T-helper 1 cell treated with Interleukin-12 subunit alpha and Interleukin-12 subunit beta and Interleukin-4 antibody, amounts not matched to agents 30 μg/mL and 1 μg/mL, for 36 hours (primary cell): Measurements from ENCODE around the gene JAM2.
"Not testable (repeated sequence)": the region's sequence is repeated elsewhere in the genome, so short reads cannot be mapped to it uniquely, and the experiment has no call there.

Source experiments
- H3K27ac Mint-ChIP-seq: one replicate; pipeline ENCODE4 v1.8.0; 2021; ENCODE audit warnings: mild to moderate bottlenecking, mixed read lengths
- H3K27me3 Mint-ChIP-seq: one replicate; pipeline ENCODE4 v1.8.0; 2021; ENCODE audit warnings: low read depth, mixed read lengths
- H3K36me3 Mint-ChIP-seq: one replicate; pipeline ENCODE4 v1.8.0; 2021; ENCODE audit warnings: low read depth, mixed read lengths
- H3K4me1 Mint-ChIP-seq: one replicate; pipeline ENCODE4 v1.8.0; 2021; ENCODE audit warnings: low read depth, mixed read lengths
- H3K4me3 Mint-ChIP-seq: one replicate; pipeline ENCODE4 v1.8.0; 2021; ENCODE audit warnings: mild to moderate bottlenecking, moderate library complexity, mixed read lengths
- H3K9me3 Mint-ChIP-seq: one replicate; pipeline ENCODE4 v1.8.0; 2021; ENCODE audit warnings: mixed read lengths

The JAM2 gene, protein sequence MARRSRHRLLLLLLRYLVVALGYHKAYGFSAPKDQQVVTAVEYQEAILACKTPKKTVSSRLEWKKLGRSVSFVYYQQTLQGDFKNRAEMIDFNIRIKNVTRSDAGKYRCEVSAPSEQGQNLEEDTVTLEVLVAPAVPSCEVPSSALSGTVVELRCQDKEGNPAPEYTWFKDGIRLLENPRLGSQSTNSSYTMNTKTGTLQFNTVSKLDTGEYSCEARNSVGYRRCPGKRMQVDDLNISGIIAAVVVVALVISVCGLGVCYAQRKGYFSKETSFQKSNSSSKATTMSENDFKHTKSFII

DNA sequence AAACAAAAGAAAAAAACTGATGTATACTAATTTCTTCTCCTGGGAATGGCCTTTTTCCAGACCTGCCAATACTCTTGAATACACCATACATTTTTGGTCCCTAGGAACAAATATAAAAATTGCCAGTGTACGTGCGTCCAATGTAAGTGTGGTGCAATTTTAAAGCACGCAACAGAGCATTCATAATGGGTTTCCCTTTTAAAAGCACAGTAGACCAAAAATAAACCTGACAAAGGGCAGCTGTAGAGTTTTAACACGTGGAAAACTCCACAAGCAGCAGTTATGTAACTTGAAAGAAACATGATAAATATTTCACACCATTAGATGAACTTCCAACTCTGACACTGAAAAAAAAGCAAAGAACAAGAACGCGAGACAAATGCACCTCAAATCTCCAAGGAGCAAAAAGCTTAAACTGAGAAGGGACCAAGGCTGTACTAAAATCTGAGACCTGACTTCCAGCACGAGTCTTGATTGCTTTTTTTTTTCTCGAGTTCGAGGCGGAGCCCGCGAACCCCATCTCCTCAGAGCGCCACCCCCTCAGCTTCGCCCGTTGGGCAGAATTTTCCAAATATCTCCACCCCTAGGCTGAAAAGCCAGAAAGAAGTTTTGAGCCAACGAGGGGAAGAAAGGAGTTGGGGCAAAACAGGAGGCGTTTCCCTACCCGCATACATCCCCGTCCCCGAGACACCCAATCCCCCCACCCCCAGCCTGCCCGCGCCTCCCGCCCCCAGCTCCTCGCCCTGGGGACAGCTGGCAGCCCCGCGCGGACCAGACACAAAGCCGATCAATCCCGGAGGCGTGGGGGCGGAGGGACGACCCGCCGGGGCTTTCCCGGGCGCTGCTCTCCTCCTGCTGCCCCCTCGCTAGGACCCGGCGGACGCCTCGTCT is at the start of gene JAM2:
JAM2 (plus strand) TSS at position 599 of the 891 bp plus-strand sequence. CDS start 564 bp downstream, outside the sequence.
- Mint-ChIP-seq H3K27ac (no peak within 1 kb of the TSS), H3K4me1 (peaks cover 22% of the 10 kb centered on the region), H3K36me3 (no peaks in the 10 kb centered on the region), H3K4me3 (peak within 1 kb of the TSS; percentile 73), H3K27me3 (peaks cover 11% of the 10 kb centered on the region), H3K9me3 (no peaks in the 10 kb centered on the region)

DNA sequence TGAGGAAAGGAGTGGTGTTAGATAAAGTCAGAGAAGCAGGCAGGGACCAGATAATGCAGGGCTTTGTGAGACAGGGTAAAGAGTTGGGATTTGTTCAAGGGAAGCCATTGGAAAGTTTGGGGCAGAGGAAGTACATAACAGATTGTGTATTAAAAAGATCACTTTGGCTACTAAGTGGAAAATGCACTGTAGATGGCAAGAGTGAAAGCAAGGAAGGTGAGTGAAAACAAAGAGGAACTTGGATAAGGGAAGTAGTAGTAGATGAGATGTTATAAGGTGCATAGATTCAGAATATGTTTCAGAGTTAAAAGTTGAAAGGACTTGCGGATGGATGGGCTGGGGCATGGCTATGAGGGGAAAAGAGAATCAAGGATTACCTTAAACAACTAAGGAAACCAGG is 49.2 kb upstream of the JAM2 start:
- Mint-ChIP-seq H3K36me3 (peaks cover 61% of the 10 kb centered on the region), H3K4me3 (no peak overlapping the region), H3K27ac (no peak overlapping the region), H3K27me3 (no peaks in the 10 kb centered on the region), H3K9me3 (no peaks in the 10 kb centered on the region), H3K4me1 (peaks cover 13% of the 10 kb centered on the region)

DNA sequence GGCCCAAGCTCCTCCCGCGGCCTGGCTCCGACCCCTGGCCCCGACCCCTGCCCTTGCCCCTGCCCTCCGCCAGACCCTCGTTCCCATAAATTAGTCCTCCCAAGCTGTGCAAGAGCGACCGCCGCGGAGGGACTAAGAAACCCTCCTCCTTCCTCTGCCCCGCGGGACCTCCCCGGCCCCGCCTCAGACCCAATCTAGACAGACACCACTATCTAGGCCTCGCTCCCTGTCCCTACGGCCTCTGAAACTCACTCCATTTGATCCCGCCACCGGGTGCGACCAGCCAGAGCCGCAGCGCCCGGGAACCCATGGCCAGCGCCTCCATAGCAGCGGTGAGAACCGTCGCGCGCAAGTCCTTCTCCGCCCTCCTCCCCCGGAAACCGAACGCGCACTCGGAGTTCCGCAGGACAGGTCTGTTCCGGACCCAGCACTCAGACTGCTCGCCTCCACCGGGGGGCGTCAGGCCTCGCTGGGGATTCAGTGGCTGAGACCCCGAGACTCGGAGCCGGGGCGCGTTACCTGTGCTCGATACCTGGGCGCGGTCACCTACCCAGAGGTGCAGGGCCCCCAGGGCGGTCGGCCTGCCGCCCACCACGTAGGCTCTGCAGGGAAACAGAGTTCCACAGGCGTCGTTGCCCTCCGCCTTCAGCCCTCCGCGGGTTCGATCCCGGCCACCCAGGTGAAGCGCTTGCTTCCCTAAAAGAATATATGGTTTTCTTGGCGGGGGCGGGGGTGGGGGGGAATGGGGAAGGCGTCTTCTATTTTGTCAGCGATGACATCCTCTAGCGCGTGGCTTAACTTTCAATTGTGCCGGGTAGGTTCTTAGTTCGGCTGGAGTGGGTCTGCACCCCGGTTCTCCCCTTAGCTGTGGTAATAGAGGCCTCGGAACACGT is 31.7 kb upstream of the JAM2 start, which contains the start of gene MRPL39:
MRPL39 (minus strand) TSS at position 331 of the 893 bp plus-strand sequence; CDS start at position 325, 6 bp downstream.
- H3K36me3 Mint-ChIP-seq, result peaks cover 18% of the 10 kb centered on the region
- peaks cover 3% of the 10 kb centered on the region for H3K27me3 Mint-ChIP-seq
- peak within 1 kb of the TSS; percentile 98 for H3K27ac Mint-ChIP-seq
- no peaks in the 10 kb centered on the region for H3K9me3 Mint-ChIP-seq
- peak within 1 kb of the TSS; percentile 100 for H3K4me3 Mint-ChIP-seq
- peaks cover 25% of the 10 kb centered on the region for H3K4me1 Mint-ChIP-seq

DNA sequence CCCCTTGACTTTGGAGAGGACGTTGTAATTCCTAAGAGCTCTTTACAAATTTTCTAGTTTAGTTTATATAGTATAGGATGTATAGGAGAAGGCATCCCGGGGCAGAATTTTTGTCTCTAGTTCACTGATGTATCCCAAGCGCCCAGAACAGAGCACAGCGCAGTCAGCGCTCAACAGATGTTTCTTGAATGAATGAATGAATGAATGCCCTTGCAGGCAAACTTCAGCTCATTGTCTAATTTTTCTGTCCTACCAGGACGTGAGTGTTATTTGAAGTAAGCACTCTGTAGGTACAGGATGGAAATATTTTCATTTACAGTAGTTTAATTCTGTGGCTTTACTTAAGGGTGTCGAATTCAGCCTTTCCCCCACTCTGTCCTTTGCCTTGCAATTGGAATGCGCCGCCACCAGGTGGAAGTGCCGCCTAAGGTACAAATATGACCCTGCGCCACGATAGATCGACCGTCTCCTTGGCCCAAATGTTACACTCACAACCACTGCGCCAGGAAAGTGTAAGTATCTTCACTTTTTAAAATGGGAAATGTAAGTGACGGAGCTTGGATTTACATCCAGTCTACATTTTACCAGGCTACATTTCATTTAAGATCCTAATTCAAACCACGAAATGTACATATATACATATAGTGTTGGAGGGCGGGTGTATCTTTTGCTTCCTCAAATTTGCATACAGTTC is 30.9 kb upstream of the JAM2 start:
- peak overlapping the region; percentile 98 for H3K27ac Mint-ChIP-seq
- peaks cover 25% of the 10 kb centered on the region for H3K4me1 Mint-ChIP-seq
- peak overlapping the region; percentile 100 for H3K4me3 Mint-ChIP-seq
- peaks cover 13% of the 10 kb centered on the region for H3K36me3 Mint-ChIP-seq
- H3K9me3 Mint-ChIP-seq, result no peaks in the 10 kb centered on the region
- peaks cover 3% of the 10 kb centered on the region for H3K27me3 Mint-ChIP-seq

DNA sequence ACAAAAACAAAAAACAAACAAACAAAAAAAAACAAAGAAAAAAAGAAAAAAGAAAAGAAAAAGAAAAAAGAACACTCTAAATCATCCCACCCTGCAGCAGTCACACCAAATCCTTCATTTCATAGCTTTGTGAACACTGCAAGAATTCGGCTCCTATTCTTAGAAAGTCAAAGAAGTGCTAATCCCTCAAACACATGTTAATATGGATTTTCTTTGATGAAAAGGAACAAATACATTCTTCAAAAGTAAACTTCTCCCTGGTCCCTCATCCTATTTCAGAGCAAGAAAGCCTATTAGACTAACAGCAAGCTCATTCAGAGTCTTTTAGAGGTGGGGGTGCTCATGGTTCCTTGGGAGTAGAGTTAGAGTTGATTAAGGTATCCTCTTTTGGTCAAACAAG is 24.6 kb upstream of the JAM2 start:
- Mint-ChIP-seq H3K4me3 (no peak overlapping the region), H3K36me3 (no peaks in the 10 kb centered on the region), H3K27me3 (peaks cover 17% of the 10 kb centered on the region), H3K9me3 (no peaks in the 10 kb centered on the region), H3K4me1 (no peaks in the 10 kb centered on the region), H3K27ac (no peak overlapping the region)

DNA sequence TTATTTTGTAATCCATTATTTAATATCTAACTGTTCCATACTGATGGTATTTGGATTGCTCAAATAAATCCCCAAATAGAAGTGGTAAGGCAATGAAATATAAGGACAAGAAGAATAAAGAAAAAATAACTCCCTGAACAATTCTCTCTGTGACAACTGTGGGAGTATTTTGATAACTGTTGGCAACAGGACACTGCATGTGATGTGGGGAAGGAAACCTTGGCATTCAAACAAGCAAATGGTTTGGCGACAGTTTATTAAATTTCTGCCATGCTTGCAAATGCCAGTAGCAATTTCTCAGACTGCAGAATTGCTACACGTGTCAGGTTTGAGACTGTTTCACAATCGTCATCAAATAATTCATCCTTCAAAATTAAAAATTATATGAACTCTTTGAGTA is 23.2 kb upstream of the JAM2 start:
- peaks cover 17% of the 10 kb centered on the region for H3K27me3 Mint-ChIP-seq
- H3K36me3 Mint-ChIP-seq, result no peaks in the 10 kb centered on the region
- no peak overlapping the region for H3K4me3 Mint-ChIP-seq
- H3K4me1 Mint-ChIP-seq, result no peaks in the 10 kb centered on the region
- H3K9me3 Mint-ChIP-seq, result no peaks in the 10 kb centered on the region
- H3K27ac Mint-ChIP-seq, result no peak overlapping the region

DNA sequence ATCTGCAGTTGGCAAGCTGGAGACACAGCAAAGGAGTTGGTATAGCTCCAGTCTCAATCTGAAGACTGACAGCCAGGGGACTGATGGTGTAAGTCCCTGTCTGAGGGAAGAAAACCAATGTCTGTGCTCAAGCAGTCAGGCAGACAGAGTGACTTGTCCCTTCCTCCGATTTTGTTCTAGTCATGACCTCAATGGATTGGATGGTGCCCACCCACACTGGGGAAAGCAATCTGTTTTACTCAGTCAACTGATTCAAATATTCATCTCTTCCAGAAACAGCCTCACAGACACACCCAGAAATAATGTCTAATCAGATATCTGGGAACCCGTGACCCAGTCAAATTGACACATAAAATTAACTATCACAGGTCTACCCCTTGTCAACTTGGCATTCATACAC is 19.9 kb upstream of the JAM2 start:
- no peaks in the 10 kb centered on the region for H3K4me1 Mint-ChIP-seq
- H3K27me3 Mint-ChIP-seq, result peaks cover 14% of the 10 kb centered on the region
- no peaks in the 10 kb centered on the region for H3K9me3 Mint-ChIP-seq
- no peak overlapping the region for H3K4me3 Mint-ChIP-seq
- H3K36me3 Mint-ChIP-seq, result no peaks in the 10 kb centered on the region
- no peak overlapping the region for H3K27ac Mint-ChIP-seq

DNA sequence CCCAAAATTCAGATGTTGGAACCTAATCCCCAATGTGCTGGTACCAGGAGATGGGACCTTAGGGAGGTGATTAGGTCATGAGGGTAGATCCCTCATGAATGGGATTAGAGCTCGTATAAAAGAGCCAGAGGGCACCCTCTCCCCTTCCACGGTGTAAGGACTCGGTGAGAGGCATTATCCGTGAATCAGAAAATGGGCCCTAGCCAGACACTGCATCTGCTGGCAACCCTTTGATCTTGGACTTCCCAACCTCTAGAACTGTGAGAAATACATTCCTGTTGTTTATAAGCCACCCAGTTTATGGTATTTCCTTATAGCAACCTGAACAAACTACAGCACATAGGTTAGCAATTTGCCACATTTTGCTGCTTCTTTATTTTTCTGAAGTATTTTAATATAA is 14.5 kb upstream of the JAM2 start:
- Mint-ChIP-seq H3K27me3 (no peaks in the 10 kb centered on the region), H3K36me3 (no peaks in the 10 kb centered on the region), H3K4me1 (no peaks in the 10 kb centered on the region), H3K4me3 (no peak overlapping the region), H3K27ac (no peak overlapping the region), H3K9me3 (no peaks in the 10 kb centered on the region)

DNA sequence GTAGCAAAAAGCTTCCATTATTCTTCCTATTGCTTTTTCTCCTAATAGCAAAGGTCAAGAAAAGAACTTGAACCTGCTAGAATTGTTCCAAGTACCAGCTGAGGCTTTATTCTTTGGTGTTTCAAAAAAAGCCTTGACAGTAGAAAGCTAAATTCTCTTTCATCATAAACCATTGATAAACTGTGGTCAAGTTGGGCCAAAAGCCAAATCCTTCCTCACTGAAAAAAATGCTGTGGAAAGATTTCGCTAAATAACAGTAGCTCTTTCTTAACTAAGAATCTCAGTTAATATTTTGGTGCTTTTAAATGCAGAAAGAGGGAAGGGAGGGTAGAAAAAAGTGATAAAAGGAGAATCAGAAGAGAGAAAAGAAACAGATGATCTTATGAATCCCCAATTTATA is 14.0 kb upstream of the JAM2 start:
- no peaks in the 10 kb centered on the region for H3K36me3 Mint-ChIP-seq
- no peaks in the 10 kb centered on the region for H3K9me3 Mint-ChIP-seq
- H3K4me1 Mint-ChIP-seq, result no peaks in the 10 kb centered on the region
- no peak overlapping the region for H3K27ac Mint-ChIP-seq
- no peak overlapping the region for H3K4me3 Mint-ChIP-seq
- H3K27me3 Mint-ChIP-seq, result no peaks in the 10 kb centered on the region

DNA sequence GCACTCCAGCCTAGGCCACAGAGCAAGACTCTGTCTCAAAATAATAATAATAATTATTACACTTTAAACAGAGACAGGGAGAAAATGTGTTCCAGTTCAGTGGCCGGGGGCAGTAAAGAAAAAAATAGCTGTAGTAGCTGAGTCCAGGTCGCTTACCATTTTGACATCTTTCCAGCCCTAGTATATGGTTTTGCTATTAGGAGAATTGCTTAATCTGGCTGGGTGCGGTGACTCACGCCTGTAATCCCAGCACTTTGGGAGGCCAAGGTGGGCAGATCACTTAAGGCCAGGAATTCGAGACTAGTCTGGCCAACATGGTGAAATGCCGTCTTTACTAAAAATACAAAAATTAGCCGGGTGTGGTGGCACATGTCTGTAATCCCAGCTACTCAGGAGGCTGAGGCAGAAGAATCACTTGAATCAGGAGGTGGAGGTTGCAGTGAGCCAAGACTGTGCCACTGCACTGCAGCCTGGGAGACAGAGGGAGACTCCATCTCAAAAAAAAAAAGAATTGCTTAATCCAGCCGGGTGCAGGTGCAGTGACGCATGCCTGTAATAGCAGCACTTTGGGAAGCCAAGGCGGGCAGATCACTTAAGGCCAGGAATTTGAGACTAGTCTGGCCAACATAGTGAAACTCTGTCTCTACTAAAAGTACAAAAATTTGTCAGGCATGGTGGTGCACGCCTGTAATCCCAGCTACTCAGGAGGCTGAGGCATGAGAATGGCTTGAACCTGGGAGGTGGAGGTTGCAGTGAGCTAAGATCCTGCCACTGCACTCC is 13.1 kb upstream of the JAM2 start:
- H3K4me1 Mint-ChIP-seq, H3K27ac Mint-ChIP-seq, H3K36me3 Mint-ChIP-seq, H3K4me3 Mint-ChIP-seq, H3K9me3 Mint-ChIP-seq, H3K27me3 Mint-ChIP-seq: not testable (repeated sequence)

DNA sequence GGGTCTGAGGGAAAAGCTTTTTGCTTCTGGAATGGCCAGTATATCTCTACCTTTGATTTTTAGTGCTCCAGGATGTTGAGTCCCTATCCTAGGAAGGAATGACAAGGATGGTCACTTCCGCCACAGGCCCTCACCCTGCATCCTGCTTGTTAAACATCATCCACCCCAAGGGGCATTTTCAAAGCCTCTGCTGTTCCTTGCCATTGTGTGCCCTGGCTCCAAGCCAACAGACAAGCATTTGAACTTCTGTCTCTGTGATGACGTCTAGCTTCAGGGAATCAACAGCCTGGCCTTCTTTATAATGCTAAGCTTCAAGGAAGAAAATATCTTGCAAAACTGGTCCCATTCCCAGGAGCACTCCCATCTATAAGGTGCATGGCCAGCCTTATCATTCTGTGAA is 12.3 kb upstream of the JAM2 start:
- H3K4me3 Mint-ChIP-seq, result no peak overlapping the region
- no peaks in the 10 kb centered on the region for H3K36me3 Mint-ChIP-seq
- no peak overlapping the region for H3K27ac Mint-ChIP-seq

DNA sequence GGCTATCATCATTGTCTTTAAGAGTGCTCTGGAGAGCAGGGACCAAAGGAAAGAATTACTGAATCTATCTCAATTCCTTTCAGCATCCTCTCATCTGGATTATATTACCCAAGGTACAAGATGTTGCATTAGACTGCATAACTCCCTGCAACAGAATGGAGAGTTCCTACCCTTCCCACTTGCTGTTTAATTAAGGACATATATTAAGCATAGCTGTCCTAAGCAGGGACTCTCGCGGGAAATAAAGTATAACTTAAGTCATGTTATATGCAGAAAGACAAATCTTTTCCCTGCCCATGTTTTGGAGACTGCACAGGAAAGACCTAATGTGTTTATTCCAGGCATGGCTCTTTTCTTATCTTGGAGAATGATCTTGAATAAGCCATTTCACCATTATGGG is 6.8 kb upstream of the JAM2 start:
- Mint-ChIP-seq H3K4me3 (no peak overlapping the region), H3K27ac (no peak overlapping the region), H3K36me3 (no peaks in the 10 kb centered on the region), H3K4me1 (peaks cover 5% of the 10 kb centered on the region), H3K9me3 (no peaks in the 10 kb centered on the region), H3K27me3 (no peaks in the 10 kb centered on the region)

More for the DNA sequence above, 12.3 kb upstream of the JAM2 start:
- no peaks in the 10 kb centered on the region for H3K9me3 Mint-ChIP-seq
- H3K27me3 Mint-ChIP-seq, result no peaks in the 10 kb centered on the region
- H3K4me1 Mint-ChIP-seq, result no peaks in the 10 kb centered on the region

DNA sequence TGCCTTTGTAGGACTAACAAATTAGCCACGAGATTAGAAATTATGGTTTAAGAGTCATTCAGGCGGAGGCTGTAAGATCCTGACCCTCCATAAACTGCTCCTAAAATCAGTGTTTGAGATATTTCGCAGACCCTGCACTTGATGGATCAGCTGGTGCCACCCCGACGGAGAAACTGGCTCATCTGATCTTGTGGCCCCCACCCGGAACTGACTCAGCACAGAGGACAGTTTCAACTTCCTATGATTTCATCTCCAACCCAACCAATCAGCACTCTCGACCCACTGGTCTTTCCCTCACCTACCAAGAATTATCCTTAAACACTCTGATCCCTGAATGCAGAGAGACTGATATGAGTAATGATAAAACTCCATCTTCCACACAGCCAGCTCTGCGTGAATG is 3.7 kb upstream of the JAM2 start:
- peaks cover 2% of the 10 kb centered on the region for H3K27me3 Mint-ChIP-seq
- H3K36me3 Mint-ChIP-seq, result no peaks in the 10 kb centered on the region
- H3K27ac Mint-ChIP-seq, result no peak overlapping the region
- H3K4me3 Mint-ChIP-seq, result no peak overlapping the region
- no peaks in the 10 kb centered on the region for H3K9me3 Mint-ChIP-seq
- H3K4me1 Mint-ChIP-seq, result peaks cover 16% of the 10 kb centered on the region
